ENCODE results near the gene CPSF7.

Gene CPSF7

GRCh38 chr11:61445516-61445915 is 15.7 kb upstream of the CPSF7 start:
- no peak overlapping the region for H3K27ac ChIP-seq (ENCODE audit: low read depth, low read length)
- no peaks in the 10 kb centered on the region for H3K9me2 ChIP-seq (replicated peaks; ENCODE audit: insufficient read depth, low read length)
- H3K27me3 ChIP-seq (ENCODE audit: low read length): no peaks in the 10 kb centered on the region
- H4K20me1 ChIP-seq (ENCODE audit: low read depth, low read length): no peaks in the 10 kb centered on the region
- H3K9ac ChIP-seq (ENCODE audit: low read length): no peak overlapping the region
- no peak overlapping the region for H2AFZ ChIP-seq (ENCODE audit: low read depth, low read length, severe bottlenecking)
- H3K9me3 ChIP-seq (ENCODE audit: insufficient read depth, low read length): no peaks in the 10 kb centered on the region
- TF ChIP-seq CTCF (IDR thresholded peaks at IDR 0.05; ENCODE audit: insufficient read depth, low read length, poor library complexity, severe bottlenecking) (no peak), EZH2phosphoT487 (conservative IDR thresholded peaks at IDR 0.05; ENCODE audit: low read length) (no peak)
- H3K4me2 ChIP-seq (ENCODE audit: low read depth, low read length, poor library complexity, severe bottlenecking): no peak overlapping the region
- peaks cover 19% of the 10 kb centered on the region; the same call in 1 of the 2 replicates for H3K79me2 ChIP-seq (ENCODE audit: insufficient read depth, low read length)
- H3F3A ChIP-seq (ENCODE audit: insufficient read depth): no peaks in the 10 kb centered on the region
- peaks cover 14% of the 10 kb centered on the region; the same call in 1 of the 2 replicates for H3K36me3 ChIP-seq (ENCODE audit: low read length)
- no peak overlapping the region for H3K4me3 ChIP-seq (ENCODE audit: insufficient read depth, low read length, poor library complexity, severe bottlenecking)

GRCh38 chr11:61442616-61443015 is 12.8 kb upstream of the CPSF7 start:
- Histone ChIP-seq H3K79me2 (ENCODE audit: insufficient read depth, low read length) (peaks cover 34% of the 10 kb centered on the region), H3K36me3 (ENCODE audit: low read length) (peaks cover 26% of the 10 kb centered on the region), H3K27me3 (ENCODE audit: low read length) (no peaks in the 10 kb centered on the region)

GRCh38 chr11:61439615-61440014 is 9.8 kb upstream of the CPSF7 start:
- Histone ChIP-seq H2AFZ (ENCODE audit: low read depth, low read length, severe bottlenecking) (no peak overlapping the region), H3F3A (ENCODE audit: insufficient read depth) (peaks cover 6% of the 10 kb centered on the region; the same call in 1 of the 2 replicates), H3K79me2 (ENCODE audit: insufficient read depth, low read length) (peaks cover 64% of the 10 kb centered on the region), H3K27me3 (ENCODE audit: low read length) (no peaks in the 10 kb centered on the region), H3K27ac (ENCODE audit: low read depth, low read length) (no peak overlapping the region), H4K20me1 (ENCODE audit: low read depth, low read length) (peaks cover 13% of the 10 kb centered on the region; the same call in 1 of the 2 replicates), H3K36me3 (ENCODE audit: low read length) (peaks cover 26% of the 10 kb centered on the region), H3K4me2 (ENCODE audit: low read depth, low read length, poor library complexity, severe bottlenecking) (no peak overlapping the region), H3K9me2 (replicated peaks; ENCODE audit: insufficient read depth, low read length) (no peaks in the 10 kb centered on the region), H3K9ac (ENCODE audit: low read length) (no peak overlapping the region), H3K9me3 (ENCODE audit: insufficient read depth, low read length) (no peaks in the 10 kb centered on the region), H3K4me3 (ENCODE audit: insufficient read depth, low read length, poor library complexity, severe bottlenecking) (no peak overlapping the region)
- TF ChIP-seq EZH2phosphoT487 (conservative IDR thresholded peaks at IDR 0.05; ENCODE audit: low read length) (no peak), CTCF (IDR thresholded peaks at IDR 0.05; ENCODE audit: insufficient read depth, low read length, poor library complexity, severe bottlenecking) (no peak)

More at GRCh38 chr11:61442616-61443015, 12.8 kb upstream of the CPSF7 start:
- Histone ChIP-seq H3F3A (ENCODE audit: insufficient read depth) (no peaks in the 10 kb centered on the region), H3K9me2 (replicated peaks; ENCODE audit: insufficient read depth, low read length) (no peaks in the 10 kb centered on the region), H3K27ac (ENCODE audit: low read depth, low read length) (no peak overlapping the region), H3K4me2 (ENCODE audit: low read depth, low read length, poor library complexity, severe bottlenecking) (no peak overlapping the region), H3K4me3 (ENCODE audit: insufficient read depth, low read length, poor library complexity, severe bottlenecking) (no peak overlapping the region), H3K9ac (ENCODE audit: low read length) (no peak overlapping the region), H2AFZ (ENCODE audit: low read depth, low read length, severe bottlenecking) (no peak overlapping the region), H4K20me1 (ENCODE audit: low read depth, low read length) (no peaks in the 10 kb centered on the region), H3K9me3 (ENCODE audit: insufficient read depth, low read length) (no peaks in the 10 kb centered on the region)
- TF ChIP-seq EZH2phosphoT487 (conservative IDR thresholded peaks at IDR 0.05; ENCODE audit: low read length) (no peak), CTCF (IDR thresholded peaks at IDR 0.05; ENCODE audit: insufficient read depth, low read length, poor library complexity, severe bottlenecking) (no peak)
